GM12892 (cell line): Measurements from ENCODE around the gene TMCC1.

Experiments used
- POLR2A ChIP-seq: IDR thresholded peaks from 2 replicates; pipeline ENCODE4 v1.6.1; 2011; ENCODE audit warnings: low read depth, low read length, control low read depth
- POLR2AphosphoS5 ChIP-seq: IDR thresholded peaks from 2 replicates; pipeline ENCODE4 v1.6.1; 2011; ENCODE audit warnings: low read depth, low read length, control low read depth
- TAF1 ChIP-seq: IDR thresholded peaks from 2 replicates; pipeline ENCODE4 v1.6.1; 2011; ENCODE audit warnings: low read depth, mild to moderate bottlenecking, control low read depth, low read length, borderline replicate concordance

- TF ChIP-seq POLR2A (no peak), POLR2AphosphoS5 (no peak), TAF1 (no peak)
Measured at GRCh38 chr3:129638481-129638880, 255.0 kb downstream of the TMCC1 start.
